Loucy (cell line): Measurements from ENCODE around the gene RAD54L2.

ENCODE experiments used
- CTCF ChIP-seq: fragments of 200-600 bp; sonication (generic); conservative IDR thresholded peaks from 2 replicates; pipeline ENCODE4 v1.5.1; 2014; ENCODE audit warnings: mild to moderate bottlenecking, antibody characterized with exemption, low read length
- EZH2phosphoT487 ChIP-seq: fragments of 200-600 bp; IDR thresholded peaks from 2 replicates; pipeline ENCODE4 v1.6.1; 2018; ENCODE audit warnings: antibody characterized with exemption, mild to moderate bottlenecking, moderate library complexity, borderline replicate concordance

DNA sequence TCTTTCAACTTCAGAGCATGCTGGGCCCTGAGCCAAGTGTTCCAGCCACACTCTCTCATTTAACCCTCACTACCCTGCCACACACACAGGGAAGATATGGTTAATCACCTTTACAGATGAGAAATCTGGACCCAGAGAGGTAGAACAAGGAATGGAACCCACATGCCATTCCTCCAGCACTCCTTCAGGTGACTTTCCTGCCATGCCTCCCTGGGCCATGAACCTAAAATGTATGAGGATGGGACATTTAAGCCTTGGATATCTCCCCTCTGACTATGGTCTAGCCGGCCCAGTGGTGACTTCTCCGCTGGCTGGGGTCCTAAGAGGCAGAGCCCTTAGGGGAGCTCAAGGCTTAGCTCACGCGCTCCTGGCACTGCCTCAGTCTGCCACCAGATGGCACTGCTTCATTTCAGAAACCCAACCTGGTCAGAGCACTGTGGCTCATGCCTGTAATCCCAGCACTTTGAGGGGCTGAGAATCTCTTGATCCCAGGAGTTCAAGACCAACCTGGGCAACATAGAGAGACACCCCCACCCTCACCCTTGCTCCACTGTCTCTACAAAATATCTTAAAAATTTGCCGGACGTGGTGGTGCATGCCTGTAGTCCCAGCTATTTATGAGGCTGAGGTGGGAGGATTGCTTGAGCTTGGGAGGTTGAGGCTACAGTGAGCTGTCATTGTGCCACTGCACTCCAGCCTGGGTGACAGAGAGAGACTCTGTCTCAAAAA is 36.5 kb upstream of the RAD54L2 start:
- TF ChIP-seq CTCF (peak; percentile 93), EZH2phosphoT487 (no peak)
